ENCODE data around the gene L3MBTL3. TPM values are rescaled to one million over a fixed set of nuclear protein-coding genes. Genes with fewer than 3 reads are reported as not detected.

The L3MBTL3 gene
- total RNA-seq, 2 donors from 2014 or later = 11.8 to 13.3 TPM

- H3K4me1 ChIP-seq (ENCODE audit: control insufficient read depth in 1 of 2, low read depth in 2 of 2) = no peaks in the 10 kb centered on the region
- TF ChIP-seq CTCF (IDR thresholded peaks at IDR 0.05) = no peak
- no peaks in the 10 kb centered on the region for H3K36me3 ChIP-seq
- no peak overlapping the region for H3K4me3 ChIP-seq
- ATAC-seq (ENCODE audit: insufficient number of reproducible peaks, low FRiP score, low read depth) (no peak), DNase-seq (ENCODE audit: low spot score) (no peak)
- H3K27me3 ChIP-seq (replicated peaks; ENCODE audit: insufficient read depth) = no peaks in the 10 kb centered on the region
- H3K27ac ChIP-seq = no peak overlapping the region
- no peaks in the 10 kb centered on the region for H3K9me3 ChIP-seq
Observed at GRCh38 chr6:130188207-130188899, 170.0 kb downstream of the L3MBTL3 start.

- no peak overlapping the region for H3K27ac ChIP-seq
- H3K4me3 ChIP-seq = no peak overlapping the region
- no peaks in the 10 kb centered on the region for H3K36me3 ChIP-seq
- H3K4me1 ChIP-seq (ENCODE audit: control insufficient read depth in 1 of 2, low read depth in 2 of 2) = no peaks in the 10 kb centered on the region
- DNase-seq (ENCODE audit: low spot score) (no peak), ATAC-seq (ENCODE audit: insufficient number of reproducible peaks, low FRiP score, low read depth) (no peak)
- TF ChIP-seq CTCF (IDR thresholded peaks at IDR 0.05) = no peak
- no peaks in the 10 kb centered on the region for H3K9me3 ChIP-seq
- H3K27me3 ChIP-seq (replicated peaks; ENCODE audit: insufficient read depth) = no peaks in the 10 kb centered on the region
Observed at GRCh38 chr6:130189531-130190397, 171.4 kb downstream of the L3MBTL3 start.

Other genes with a start within 250 kb of the L3MBTL3 start
- gene TMEM244, start 157.3 kb upstream of the L3MBTL3 start, total RNA-seq = not detected
- gene SAMD3, start 204.4 kb downstream of the L3MBTL3 start, total RNA-seq = 1 to 10 TPM; 1.2 to 1.8 TPM